ENCODE measurements around the gene FOXO6.
"Not testable (repeated sequence)": the region's sequence is repeated elsewhere in the genome, so short reads cannot be mapped to it uniquely, and the experiment has no call there.

The FOXO6 gene

GRCh38 chr1:41329662-41330587 is 31.3 kb upstream of the FOXO6 start:
- H3K27me3 ChIP-seq (ENCODE audit: insufficient read depth, low read length), result no peaks in the 10 kb centered on the region
- H3K79me2 ChIP-seq (ENCODE audit: insufficient read depth, low read length), result no peaks in the 10 kb centered on the region
- no peak for TF ChIP-seq EZH2 (IDR thresholded peaks at IDR 0.05; ENCODE audit: borderline replicate concordance, low read length)
- TF ChIP-seq CTCF (IDR thresholded peaks at IDR 0.05; ENCODE audit: low read length), result no peak
- no peak overlapping the region for H3K9ac ChIP-seq (ENCODE audit: low read length)
- no peak overlapping the region for H3K4me2 ChIP-seq (ENCODE audit: low read length)
- H3K4me3 ChIP-seq (ENCODE audit: low read depth, low read length, poor library complexity, severe bottlenecking), result no peak overlapping the region
- no peaks in the 10 kb centered on the region for H3F3A ChIP-seq (ENCODE audit: insufficient read depth, low read length)
- H2AFZ ChIP-seq (ENCODE audit: low read length), result no peak overlapping the region
- no peaks in the 10 kb centered on the region for H3K36me3 ChIP-seq (ENCODE audit: insufficient read depth, low read length)
- no peaks in the 10 kb centered on the region for H3K9me2 ChIP-seq (ENCODE audit: low read depth, low read length)
- no peaks in the 10 kb centered on the region for H3K4me1 ChIP-seq (ENCODE audit: insufficient read depth, low read length, severe bottlenecking)
- no peak overlapping the region for H3K27ac ChIP-seq (ENCODE audit: low read depth, low read length, poor library complexity, severe bottlenecking)
- no peaks in the 10 kb centered on the region for H3K9me3 ChIP-seq (ENCODE audit: low read length)
- no peaks in the 10 kb centered on the region for H4K20me1 ChIP-seq (ENCODE audit: insufficient read depth, low read length)

GRCh38 chr1:41330588-41331545 is 30.4 kb upstream of the FOXO6 start:
- Histone ChIP-seq H4K20me1 (ENCODE audit: insufficient read depth, low read length) (no peaks in the 10 kb centered on the region), H3K36me3 (ENCODE audit: insufficient read depth, low read length) (no peaks in the 10 kb centered on the region), H3F3A (ENCODE audit: insufficient read depth, low read length) (no peaks in the 10 kb centered on the region), H3K27me3 (ENCODE audit: insufficient read depth, low read length) (no peaks in the 10 kb centered on the region), H3K4me3 (ENCODE audit: low read depth, low read length, poor library complexity, severe bottlenecking) (no peak overlapping the region), H2AFZ (ENCODE audit: low read length) (no peak overlapping the region), H3K4me1 (ENCODE audit: insufficient read depth, low read length, severe bottlenecking) (no peaks in the 10 kb centered on the region), H3K4me2 (ENCODE audit: low read length) (no peak overlapping the region), H3K79me2 (ENCODE audit: insufficient read depth, low read length) (no peaks in the 10 kb centered on the region), H3K27ac (ENCODE audit: low read depth, low read length, poor library complexity, severe bottlenecking) (no peak overlapping the region), H3K9me2 (ENCODE audit: low read depth, low read length) (no peaks in the 10 kb centered on the region), H3K9me3 (ENCODE audit: low read length) (no peaks in the 10 kb centered on the region), H3K9ac (ENCODE audit: low read length) (no peak overlapping the region)
- TF ChIP-seq CTCF (IDR thresholded peaks at IDR 0.05; ENCODE audit: low read length), result no peak

GRCh38 chr1:41331546-41331917 is 29.7 kb upstream of the FOXO6 start:
- no peaks in the 10 kb centered on the region for H3K9me2 ChIP-seq (ENCODE audit: low read depth, low read length)
- no peaks in the 10 kb centered on the region for H3K9me3 ChIP-seq (ENCODE audit: low read length)
- no peaks in the 10 kb centered on the region for H3F3A ChIP-seq (ENCODE audit: insufficient read depth, low read length)
- H2AFZ ChIP-seq (ENCODE audit: low read length), result no peak overlapping the region
- H3K27ac ChIP-seq (ENCODE audit: low read depth, low read length, poor library complexity, severe bottlenecking), result no peak overlapping the region
- no peaks in the 10 kb centered on the region for H3K4me1 ChIP-seq (ENCODE audit: insufficient read depth, low read length, severe bottlenecking)
- no peak overlapping the region for H3K4me3 ChIP-seq (ENCODE audit: low read depth, low read length, poor library complexity, severe bottlenecking)
- no peaks in the 10 kb centered on the region for H3K79me2 ChIP-seq (ENCODE audit: insufficient read depth, low read length)
- H3K27me3 ChIP-seq (ENCODE audit: insufficient read depth, low read length), result no peaks in the 10 kb centered on the region
- no peaks in the 10 kb centered on the region for H4K20me1 ChIP-seq (ENCODE audit: insufficient read depth, low read length)
- no peak overlapping the region for H3K9ac ChIP-seq (ENCODE audit: low read length)
- H3K4me2 ChIP-seq (ENCODE audit: low read length), result no peak overlapping the region
- TF ChIP-seq CTCF (IDR thresholded peaks at IDR 0.05; ENCODE audit: low read length), result no peak
- TF ChIP-seq EZH2 (IDR thresholded peaks at IDR 0.05; ENCODE audit: borderline replicate concordance, low read length), result no peak
- no peaks in the 10 kb centered on the region for H3K36me3 ChIP-seq (ENCODE audit: insufficient read depth, low read length)

GRCh38 chr1:41332161-41332560 is 29.1 kb upstream of the FOXO6 start:
- not testable (repeated sequence) for H3K79me2 ChIP-seq (ENCODE audit: insufficient read depth, low read length); H3K36me3 ChIP-seq (ENCODE audit: insufficient read depth, low read length); H3K9ac ChIP-seq (ENCODE audit: low read length); H3K4me2 ChIP-seq (ENCODE audit: low read length); H3F3A ChIP-seq (ENCODE audit: insufficient read depth, low read length); H3K9me2 ChIP-seq (ENCODE audit: low read depth, low read length); H3K27ac ChIP-seq (ENCODE audit: low read depth, low read length, poor library complexity, severe bottlenecking); H3K4me3 ChIP-seq (ENCODE audit: low read depth, low read length, poor library complexity, severe bottlenecking); H3K9me3 ChIP-seq (ENCODE audit: low read length); H2AFZ ChIP-seq (ENCODE audit: low read length); H4K20me1 ChIP-seq (ENCODE audit: insufficient read depth, low read length); H3K4me1 ChIP-seq (ENCODE audit: insufficient read depth, low read length, severe bottlenecking); H3K27me3 ChIP-seq (ENCODE audit: insufficient read depth, low read length)
